GM10266 (cell line): Measurements from ENCODE around the gene CRYBA2.
A peak's percentile ranks its signal among the peaks of the same experiment; 100 is the strongest.

Source experiments
- DNase-seq: peaks from one replicate; pipeline ENCODE4 v3.0.0; 2012; ENCODE audit errors: extremely low spot score
- TF ChIP-seq, protein P1 (sequence below): IDR thresholded peaks from 2 replicates; pipeline ENCODE4 v1.5.1; 2012; ENCODE audit warnings: mild to moderate bottlenecking, low read depth; ENCODE audit not compliant: control insufficient read depth, insufficient read depth; ENCODE audit errors: missing control alignments

CRYBA2 gene

DNA sequence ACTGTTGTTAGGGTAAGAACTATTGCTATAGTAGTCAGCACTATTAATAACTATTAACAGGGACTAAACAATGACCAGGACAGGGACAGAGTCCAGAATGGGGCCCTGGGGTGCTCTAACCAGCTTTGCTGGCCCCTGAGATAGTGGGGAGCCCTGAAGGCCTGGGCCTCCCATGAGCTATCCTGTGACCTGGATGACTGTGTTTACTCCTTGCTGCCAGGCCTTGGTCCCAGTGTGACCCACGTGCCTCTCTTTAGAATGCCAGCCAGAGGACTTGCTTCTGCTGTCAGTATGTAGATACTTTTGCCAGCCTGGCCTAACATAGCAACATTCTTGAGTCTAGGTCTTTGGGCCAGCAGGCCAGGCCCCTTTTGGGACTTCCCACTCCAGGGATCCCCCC is 22.3 kb downstream of the CRYBA2 start:
- TF ChIP-seq, protein P1, sequence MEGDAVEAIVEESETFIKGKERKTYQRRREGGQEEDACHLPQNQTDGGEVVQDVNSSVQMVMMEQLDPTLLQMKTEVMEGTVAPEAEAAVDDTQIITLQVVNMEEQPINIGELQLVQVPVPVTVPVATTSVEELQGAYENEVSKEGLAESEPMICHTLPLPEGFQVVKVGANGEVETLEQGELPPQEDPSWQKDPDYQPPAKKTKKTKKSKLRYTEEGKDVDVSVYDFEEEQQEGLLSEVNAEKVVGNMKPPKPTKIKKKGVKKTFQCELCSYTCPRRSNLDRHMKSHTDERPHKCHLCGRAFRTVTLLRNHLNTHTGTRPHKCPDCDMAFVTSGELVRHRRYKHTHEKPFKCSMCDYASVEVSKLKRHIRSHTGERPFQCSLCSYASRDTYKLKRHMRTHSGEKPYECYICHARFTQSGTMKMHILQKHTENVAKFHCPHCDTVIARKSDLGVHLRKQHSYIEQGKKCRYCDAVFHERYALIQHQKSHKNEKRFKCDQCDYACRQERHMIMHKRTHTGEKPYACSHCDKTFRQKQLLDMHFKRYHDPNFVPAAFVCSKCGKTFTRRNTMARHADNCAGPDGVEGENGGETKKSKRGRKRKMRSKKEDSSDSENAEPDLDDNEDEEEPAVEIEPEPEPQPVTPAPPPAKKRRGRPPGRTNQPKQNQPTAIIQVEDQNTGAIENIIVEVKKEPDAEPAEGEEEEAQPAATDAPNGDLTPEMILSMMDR, result no peak
- no peak for DNase-seq

DNA sequence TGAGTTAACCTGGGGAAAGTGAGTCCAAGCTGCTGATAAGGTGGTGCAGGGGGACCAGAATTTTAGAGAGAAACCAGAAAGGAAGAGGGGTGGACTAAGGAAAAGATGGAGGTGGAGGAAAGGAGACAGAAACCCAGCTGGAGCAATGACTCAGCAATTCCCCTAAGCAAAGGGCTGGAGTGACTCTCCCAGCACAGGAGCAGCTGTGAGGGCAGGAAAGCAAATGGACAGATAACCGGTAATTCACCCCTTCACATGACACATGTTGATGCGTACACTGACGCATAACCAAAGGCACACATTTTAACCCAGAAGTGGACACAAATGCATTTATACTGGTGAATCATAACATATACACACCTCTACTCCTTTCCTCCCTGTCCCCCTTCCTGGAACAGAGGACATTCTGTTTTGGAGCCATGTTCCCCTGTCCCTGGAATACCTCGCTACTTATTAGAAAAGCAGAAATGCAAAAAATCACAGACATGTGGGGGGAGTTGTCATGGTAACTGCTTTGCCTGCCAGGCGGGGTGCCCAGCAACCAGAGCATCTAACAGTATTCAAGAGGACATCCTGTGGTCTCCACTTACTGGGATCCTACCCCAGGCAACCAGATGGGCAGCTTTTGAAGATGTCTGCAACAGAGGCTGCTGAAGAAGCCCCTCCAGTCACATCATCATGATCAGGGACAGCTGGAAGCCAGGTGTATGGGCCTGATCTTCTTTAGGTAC is 29.0 kb downstream of the CRYBA2 start:
- TF ChIP-seq, protein P1, result no peak
- DNase-seq, result no peak

DNA sequence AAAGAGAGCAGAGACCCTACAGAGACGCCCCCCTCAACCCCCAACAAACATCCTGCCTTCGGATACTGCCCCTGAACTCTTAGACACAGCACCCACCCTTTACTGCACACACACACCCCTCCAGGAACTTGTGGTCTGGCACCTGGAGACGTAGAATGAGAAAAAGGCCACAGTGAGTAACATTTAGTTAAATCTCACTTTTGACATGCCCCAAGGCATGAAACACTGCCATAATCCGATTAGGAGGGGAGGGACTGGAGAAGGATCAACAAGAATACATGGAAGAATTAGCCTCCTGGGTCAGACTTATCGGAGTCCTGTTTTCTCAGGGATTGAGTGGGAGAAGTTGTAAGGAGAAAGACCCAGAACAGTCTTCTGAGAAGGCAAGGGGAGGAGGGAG is 29.6 kb downstream of the CRYBA2 start:
- no peak for DNase-seq
- TF ChIP-seq, protein P1, result no peak

DNA sequence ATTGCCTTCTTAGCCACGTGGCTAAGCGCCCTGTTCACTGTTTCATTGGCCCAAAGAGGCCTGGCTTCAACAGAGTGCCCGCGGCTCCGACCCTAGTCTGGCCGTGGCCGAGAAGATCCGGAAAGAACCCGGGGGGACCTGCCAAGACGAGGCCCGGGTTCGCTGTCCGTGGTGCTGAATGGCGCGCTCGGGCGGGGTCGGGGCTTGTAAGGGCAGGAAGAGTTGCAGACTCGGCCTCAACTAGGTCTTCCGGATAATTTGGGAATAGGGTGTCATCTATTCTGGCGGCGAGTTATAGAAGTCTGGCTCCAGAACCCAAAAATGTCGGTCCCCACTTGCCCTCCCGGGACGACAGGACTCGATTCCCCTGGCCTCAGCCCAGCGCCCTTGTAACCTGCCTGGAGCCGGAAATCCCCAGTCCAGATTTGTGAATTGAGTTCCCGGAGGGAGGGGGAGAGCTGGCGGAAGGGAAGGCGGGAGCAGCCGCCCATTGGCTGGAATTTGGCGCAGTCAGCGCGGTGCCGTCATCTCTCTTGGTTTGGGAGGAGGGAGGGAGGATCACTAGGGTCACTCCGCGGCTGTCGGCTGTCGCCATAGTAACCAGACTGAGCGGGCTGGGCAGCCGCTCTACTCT is 30.2 kb downstream of the CRYBA2 start:
- peak; percentile 65 for DNase-seq
- TF ChIP-seq, protein P1, result no peak

DNA sequence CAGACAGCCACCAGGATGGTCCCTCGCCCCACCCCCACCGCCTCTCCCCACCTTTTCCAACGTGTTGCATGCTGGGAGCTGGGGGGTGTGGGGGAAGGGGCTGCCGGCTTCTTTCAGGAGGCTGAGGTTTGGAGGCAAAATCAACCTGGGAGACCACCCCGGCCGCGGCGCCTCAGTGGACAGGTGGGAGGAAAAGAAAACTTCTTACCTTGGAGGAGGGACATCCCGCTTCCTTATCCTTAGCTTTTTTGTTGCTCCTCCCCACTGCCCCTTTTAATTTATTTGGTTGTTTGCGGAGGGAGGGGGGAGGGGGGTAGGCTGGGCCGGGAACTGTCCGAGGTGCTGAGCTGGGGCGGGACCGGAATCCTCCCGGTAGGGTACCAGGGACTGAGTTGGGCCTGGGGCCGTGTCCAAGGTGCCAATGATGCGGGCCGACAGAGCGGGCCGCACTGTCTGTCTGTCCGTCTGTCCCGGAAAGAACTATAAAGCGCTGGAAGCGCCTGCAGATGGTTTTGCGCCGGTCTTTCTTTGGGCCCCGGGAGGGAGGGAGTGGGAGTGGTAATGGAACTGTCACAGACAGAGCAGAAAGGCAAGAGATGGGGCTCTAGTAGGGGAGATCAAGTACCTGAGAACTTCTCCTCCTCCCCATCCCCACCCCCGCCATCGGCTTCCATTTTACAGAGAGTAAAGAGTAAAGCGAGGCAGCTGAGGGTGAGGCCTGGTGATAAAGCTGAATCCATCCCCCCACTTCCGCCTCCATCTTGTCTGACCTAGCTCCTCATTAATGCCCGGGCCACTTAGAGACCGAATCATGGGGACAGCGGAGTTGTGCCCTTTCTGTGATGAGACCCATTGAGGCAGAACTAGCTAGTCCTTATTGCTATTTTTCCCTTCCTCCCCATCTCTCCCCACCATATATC is 31.3 kb downstream of the CRYBA2 start:
- TF ChIP-seq, protein P1, result no peak
- peak; percentile 46 for DNase-seq

DNA sequence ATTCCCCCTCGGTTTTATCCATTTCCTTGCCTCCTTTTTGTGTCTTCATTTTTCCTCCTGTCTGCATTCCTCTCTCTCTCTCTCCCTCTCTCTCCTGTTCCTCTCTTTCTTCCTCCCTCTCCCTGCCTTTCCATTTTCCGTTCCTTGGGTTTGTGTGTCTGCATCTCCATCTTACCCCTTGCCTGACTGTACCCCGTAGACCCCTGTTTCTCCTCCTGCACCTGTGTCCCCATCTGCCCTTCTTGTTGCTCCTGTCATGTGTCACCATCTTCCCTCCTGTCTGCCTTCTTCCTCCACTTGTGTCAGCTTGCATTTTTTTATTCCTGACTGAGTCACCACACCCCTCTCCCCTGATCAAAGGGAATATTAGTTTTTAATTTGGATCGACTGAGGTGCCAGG is 32.0 kb downstream of the CRYBA2 start:
- TF ChIP-seq, protein P1, result no peak
- no peak for DNase-seq
